ENCODE measurements around the gene DYNC2LI1. TPM values are rescaled to one million over a fixed set of nuclear protein-coding genes. Genes with fewer than 3 reads are reported as not detected.
A peak's percentile ranks its signal among the peaks of the same experiment; 100 is the strongest.
"Not testable (repeated sequence)": the region's sequence is repeated elsewhere in the genome, so short reads cannot be mapped to it uniquely, and the experiment has no call there.

DYNC2LI1 gene
- total RNA-seq: 34.6 TPM

DNA sequence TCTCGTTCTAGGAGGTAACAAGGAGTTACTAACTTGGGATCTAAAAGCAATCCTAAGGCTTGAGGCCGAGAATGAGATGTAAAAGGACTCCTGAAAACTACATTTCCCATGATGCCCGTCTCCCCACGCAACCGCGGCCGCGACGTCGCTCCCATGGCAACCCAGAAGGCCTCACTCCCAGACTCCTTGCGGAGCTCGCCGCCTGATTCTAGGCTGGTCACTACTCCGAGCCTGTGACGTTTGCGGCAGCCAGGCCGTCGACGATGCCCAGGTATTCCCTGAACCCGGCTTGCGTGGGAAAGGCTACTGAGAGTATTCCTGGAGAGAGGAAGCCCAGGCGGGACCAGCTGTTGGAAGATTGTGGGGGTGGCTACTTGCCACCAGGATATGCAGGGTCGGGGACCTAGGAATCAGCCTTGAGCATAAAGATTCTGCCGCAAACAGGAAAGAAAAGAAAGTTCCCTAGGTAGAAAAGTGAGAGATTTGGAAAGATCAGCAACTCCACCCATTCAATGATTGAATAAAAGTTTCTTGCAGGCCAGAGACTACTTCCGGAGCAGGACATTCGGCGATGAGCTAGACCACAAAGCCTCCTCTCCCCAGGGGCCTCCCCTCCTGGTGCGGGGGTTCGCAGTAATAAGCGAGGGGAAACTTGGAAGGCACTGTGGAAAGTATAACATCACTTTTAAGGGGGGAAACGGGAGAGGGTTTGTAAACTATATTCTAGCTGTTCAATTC is at the start of gene DYNC2LI1:
DYNC2LI1 (plus strand) TSS at position 164 of the 738 bp plus-strand sequence; CDS start at position 264, 100 bp downstream.
- DNase-seq (ENCODE audit: low spot score in 2 of 2) (peak; percentile 55 to 80), FAIRE-seq (no peak)

DNA sequence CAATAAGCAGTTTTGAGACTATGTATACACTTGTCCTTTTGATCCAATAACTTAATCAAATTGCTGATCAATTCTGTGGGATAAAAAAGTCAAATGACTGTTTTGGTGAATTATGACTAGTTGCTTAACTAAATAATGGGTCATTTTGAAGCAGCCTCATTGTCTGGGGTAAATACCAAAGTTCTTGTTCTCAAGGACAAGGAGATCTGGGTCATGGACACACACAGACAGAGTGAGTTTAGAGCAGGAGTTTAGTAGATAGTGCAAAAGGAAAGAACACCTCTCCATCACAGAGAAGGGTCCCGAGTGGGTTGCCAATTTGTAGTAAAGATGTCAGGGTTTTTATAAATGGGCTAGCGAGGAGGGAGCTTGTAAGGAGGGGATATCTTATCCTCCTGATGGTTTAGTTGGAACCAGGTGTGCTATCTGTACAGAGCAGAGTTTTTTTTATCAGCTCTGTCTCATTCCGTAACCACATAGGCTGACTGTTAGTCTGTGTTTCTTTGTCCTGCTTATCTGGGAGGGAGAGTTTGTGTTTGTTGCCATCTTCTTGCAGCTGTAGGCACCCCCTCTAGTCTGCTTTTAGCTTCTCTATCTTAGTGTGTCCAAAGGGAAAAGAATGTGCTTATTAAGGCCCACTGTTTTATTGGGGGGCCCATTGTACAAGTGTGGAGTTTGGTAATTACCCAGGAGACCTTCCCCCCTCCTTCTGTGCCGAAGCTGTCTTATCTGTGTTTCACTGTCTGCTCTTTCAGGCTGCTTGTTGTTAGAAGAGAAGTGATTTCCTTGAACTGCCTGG is 48.9 kb upstream of the DYNC2LI1 start:
- FAIRE-seq (no peak), DNase-seq (ENCODE audit: low spot score in 2 of 2) (no peak)

DNA sequence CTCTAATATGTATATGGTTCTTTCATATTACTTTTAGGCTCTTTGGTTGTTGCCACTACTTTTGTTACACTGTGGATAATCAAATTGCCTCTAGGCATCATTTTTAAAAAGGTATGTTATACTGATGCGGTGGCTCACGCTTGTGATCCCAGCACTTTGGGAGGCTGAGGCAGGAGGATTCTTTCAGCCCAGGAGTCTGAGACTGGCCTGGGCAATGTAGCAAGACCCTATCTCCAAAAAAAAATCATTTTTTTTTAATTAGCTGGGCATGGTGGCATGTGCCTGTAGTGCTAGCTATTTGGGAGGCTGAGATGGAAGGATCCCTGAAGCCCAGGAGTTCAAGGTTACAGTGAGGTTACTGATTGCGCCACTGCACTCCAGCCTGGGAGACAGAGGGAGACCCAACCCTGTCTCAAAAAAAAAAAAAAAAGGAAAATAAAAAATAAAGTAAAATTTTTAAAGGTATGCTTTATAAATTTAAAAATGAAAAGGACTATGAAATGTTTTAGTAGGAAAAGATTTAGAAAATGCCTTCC is 48.1 kb upstream of the DYNC2LI1 start:
- FAIRE-seq (no peak), DNase-seq (ENCODE audit: low spot score in 2 of 2) (no peak)

DNA sequence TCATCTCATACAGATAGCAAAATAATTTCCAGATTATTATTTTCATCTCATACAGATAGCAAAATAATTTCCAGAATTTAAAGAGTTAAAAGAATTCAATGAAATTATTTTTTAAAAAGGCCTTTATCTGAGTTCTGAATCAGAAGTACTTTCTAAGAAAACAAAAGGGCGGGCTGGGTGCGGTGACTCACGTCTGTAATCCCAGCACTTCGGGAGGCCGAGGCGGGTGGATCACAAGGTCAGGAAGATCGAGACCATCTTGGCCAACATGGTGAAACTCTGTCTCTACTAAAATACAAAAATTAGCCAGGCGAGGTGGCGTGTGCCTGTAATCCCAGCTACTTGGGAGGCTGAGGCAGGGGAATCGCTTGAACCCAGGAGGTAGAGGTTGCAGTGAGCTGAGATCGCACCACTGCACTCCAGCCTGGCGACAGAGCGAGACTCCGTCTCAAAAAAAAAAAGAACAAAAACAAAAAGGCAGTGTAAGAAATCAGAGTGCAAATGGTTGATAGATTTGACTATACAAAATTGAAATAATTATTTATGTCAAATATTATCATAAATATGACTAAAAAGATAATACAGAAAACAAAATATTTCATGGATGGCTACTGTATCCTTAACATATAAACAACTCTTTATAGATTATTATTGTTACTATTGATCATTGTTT is 46.7 kb upstream of the DYNC2LI1 start:
- DNase-seq (ENCODE audit: low spot score in 2 of 2); FAIRE-seq: not testable (repeated sequence)

DNA sequence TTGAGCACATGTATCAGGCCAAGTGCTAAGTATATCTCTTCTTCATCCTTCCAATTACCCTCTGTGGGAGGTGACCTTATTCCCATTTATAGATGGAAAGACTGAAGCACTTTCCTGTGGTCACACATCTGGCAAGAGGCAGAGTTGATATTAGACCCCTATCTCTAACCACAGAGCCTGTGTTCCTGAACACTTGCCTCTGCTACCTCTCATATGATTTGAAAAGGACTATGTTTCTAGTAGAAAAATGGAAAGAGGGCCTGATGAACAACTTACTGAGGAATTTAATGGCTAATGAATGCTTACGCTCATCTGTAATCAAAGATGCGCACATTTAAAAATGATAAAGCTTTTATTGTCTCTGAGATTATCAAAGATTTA is 46.2 kb upstream of the DYNC2LI1 start:
- FAIRE-seq (no peak), DNase-seq (ENCODE audit: low spot score in 2 of 2) (no peak)

DNA sequence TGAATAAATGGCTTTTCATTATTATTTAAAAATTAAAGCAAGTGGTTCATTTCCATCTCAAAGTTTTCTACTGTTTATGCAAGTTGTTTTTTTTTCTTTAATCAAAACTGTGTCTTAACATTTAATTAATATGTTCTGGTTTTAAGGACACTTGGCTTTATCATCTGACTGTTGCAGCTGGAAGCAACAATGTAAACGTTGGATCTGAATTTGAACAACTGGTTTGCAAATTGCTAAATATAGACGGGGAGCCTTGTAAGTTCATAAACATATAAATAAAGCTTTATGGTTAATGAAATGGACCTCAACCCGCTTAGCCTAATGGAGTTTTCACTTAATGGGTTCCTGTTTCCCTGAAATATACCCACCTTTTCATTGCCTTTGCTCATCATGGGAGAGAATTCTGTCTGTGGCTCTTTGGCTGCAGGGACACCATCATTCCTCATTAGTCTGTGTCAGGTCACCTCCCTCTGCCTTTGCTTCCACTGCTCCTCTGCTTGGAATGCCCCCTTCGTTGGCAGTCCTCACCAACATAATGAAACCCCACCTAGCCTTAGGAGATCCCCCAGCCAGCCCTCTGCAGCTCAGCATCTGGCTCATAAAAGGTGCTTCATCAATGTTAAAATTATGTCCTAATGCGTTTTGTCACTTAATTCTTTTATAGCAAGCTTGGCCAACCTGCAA is 44.2 kb upstream of the DYNC2LI1 start:
- DNase-seq (ENCODE audit: low spot score in 2 of 2) (no peak), FAIRE-seq (no peak)

DNA sequence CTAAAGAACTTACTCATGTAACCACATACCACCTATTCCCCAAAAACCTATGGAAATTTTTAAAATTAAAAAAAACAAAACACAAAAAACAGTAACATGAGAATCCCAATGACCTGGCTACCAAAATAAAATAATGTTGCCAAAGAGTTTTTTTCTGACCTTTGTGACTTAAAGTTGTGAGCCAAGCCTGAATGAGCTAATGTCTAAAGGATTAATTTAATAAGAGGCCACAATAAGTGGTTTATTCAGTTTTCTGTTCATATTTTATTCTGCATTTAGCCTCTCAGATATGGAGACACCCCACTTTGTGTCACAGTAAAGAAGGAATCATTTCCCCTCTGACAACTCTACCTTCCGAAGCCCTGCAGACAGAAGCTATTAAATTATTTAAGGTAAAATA is 42.6 kb upstream of the DYNC2LI1 start:
- FAIRE-seq: no peak
- no peak for DNase-seq (ENCODE audit: low spot score in 2 of 2)

DNA sequence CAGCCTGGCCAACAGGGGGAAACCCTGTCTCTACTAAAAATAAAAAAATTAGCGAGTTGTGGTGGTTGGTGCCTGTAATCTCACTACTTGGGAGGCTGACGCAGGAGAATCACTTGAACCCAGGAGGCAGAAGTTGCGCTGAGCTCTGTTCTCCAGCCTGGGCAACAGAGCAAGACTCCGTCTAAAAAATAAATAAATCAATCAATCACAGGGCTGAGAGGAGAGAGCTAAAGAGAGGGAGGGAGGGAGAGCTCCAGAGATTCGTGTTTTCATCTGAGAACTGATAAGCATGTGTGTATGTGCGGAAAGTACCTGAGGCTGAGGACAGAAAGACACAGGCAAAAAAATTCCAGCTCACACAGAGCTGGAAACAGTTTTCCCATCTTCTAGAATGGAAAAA is 37.2 kb upstream of the DYNC2LI1 start:
- FAIRE-seq (no peak), DNase-seq (ENCODE audit: low spot score in 2 of 2) (no peak)

DNA sequence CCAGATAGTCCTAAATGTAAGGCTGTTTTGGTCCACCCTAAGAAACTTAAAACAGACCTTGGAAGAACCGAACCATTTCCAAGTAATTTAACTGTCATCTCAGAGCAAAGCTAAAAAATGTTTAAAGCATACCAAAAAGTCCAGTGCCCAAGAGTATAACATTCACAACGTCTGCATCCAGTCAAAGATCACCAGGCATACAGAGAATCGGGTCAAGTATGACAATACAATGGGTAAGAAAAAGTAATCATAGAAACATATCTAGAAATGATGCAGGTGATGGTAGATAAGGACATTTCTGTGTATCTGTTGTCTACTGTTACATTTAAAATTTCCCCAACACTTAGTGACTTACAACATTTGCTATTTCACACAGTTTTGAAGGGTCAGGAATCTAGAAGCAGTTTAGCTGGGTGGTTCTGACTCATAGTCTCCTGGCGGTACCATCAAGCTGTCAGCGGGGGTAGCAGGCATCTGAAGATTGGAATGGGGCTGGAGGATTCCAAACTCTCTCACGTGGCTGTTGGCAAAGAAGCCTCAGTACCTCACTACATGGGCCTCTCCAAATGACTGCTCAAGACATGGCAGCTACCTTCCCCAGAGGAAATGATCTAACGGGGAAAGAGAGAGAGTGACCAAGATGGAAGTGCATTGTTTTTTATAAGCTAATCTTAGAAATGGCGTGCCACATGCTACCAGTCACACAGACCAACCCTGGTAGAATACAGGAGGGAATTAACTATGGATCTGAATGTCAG is 36.6 kb upstream of the DYNC2LI1 start:
- no peak for DNase-seq (ENCODE audit: low spot score in 2 of 2)
- no peak for FAIRE-seq

DNA sequence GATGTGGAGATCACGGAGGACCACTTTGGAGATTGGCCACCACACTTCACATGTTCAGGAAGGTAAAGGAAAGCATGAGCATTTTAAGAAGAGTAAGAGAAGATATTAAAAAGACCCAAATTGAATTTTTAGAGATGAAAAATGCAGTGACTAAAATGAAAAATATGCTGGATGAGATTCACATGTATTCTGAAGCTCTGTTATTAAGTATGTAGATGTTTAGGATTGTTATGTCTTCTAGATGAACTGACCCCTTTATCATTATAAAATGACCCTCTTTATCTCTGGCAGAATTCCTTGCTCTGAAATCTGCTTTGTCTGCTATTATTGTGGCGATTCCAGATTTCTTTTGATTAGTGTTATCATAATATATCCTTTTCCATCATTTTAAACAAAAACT is 36.0 kb upstream of the DYNC2LI1 start:
- FAIRE-seq (no peak), DNase-seq (ENCODE audit: low spot score in 2 of 2) (no peak)

DNA sequence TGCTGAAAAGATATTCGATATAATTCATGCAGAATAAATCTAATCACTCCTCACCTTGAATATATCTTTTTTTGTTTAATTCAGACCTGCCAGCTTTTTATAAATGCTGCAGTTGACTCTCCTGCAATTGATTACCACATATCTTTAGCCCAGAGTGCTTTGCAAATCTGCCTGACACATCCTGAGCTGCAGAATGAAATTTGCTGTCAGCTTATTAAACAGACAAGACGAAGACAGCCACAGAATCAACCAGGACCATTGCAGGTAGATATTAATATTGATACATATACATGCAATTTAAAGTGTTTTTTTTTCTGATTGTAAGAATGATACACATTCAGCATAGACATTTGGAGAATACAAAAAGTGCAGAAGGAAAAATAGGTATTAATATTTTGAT is 35.6 kb upstream of the DYNC2LI1 start:
- no peak for FAIRE-seq
- DNase-seq (ENCODE audit: low spot score in 2 of 2): no peak

DNA sequence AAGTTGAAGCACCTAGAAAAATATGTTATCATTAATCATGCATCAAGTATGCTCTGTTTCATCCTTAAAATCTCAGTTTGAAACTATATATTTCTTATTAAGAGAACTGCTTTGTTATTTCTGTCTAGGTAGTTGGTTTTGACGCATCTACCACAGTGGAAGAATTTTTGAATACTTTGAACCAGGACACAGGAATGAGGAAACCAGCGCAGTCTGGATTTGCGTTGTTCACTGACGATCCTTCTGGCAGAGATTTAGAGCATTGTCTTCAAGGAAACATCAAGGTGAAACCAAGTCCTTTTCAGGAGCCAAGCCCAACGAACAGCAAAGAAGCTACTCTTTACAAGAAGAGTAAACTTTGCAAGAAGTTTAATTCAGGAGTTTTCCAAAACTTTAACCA is 30.1 kb upstream of the DYNC2LI1 start:
- DNase-seq (ENCODE audit: low spot score in 2 of 2) (no peak), FAIRE-seq (no peak)

DNA sequence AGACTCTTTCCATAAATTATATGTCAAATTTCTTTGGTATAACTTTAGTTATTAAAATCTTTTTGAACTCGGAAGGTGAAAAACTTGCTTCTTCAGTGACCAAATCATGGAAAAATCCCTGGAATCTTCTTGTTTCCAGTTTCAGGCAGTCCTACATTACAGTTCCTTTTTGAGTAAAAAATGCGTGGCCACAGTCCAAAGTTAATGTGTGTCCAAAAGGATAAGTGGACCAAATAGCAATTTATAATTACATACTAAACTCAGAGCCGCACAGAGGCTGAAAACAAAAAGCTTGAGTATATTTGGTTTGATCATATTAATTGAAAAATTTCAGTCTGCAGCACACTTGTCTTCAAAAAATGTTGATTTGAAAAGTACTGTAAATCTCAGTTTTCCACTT is 28.4 kb upstream of the DYNC2LI1 start:
- DNase-seq (ENCODE audit: low spot score in 2 of 2) (no peak), FAIRE-seq (no peak)

DNA sequence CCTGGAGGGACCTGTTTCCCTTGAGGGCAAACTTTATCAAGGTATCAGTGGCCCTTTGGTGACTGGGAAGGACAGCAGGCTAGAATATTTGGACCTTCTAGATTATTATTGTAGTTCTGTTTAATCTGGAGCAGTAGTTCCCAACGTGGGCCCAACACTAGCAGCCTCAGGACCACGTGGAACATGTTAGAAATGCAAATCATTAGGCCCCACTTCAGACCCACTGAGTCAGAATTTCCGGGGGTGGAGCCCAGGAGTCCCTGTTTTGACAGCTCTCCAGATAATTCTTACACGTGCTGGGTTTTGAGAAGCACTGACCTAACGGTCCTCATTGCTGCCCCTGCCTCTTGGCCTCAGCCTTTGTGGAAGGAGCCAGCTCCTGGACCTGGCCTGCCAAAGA is 25.5 kb upstream of the DYNC2LI1 start:
- DNase-seq (ENCODE audit: low spot score in 2 of 2) (no peak), FAIRE-seq (no peak)

DNA sequence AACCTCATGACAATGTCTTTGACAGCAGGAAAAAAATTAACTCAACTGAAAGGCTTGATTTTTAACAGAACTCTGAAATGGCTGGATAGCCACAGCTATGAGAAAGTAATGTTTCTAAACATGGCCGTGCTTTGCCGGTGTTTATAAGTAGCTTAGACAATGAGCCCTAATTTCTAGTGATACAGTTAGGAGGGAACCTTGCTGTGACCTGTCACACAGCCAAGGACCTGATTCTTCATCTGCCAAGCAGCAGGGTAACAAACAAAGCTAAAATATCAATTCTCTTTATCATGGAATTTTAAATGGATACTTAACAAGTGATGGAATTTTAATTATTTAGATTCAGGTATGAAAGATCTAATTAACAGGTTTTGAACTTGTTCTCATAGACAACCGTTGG is 24.3 kb upstream of the DYNC2LI1 start:
- no peak for FAIRE-seq

DNA sequence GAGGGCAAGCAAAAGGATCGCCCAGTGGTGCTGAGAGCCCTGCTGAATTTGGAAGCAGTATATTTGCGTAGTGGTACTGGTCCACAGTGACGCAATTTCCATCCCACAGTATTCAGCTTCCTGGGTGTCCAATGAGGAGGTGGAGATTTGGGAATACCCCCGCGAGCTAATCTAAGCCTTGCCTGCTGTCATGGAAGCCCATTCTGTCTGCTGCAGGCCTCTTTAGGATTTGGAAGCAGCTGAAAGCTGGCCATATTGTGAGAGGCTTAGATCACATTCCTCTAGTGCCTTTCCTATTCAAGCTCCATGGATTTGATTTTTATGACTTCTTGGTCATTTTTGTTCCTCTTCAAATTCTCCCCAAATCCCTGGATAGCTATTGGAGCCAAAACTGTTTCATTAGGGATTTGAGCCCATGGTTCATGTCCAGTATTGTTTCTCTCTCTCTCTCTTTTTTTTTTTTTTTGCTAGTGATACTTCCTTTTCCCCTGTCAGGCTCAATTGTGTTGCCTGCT is 22.3 kb upstream of the DYNC2LI1 start:
- FAIRE-seq (no peak), DNase-seq (ENCODE audit: low spot score in 2 of 2) (no peak)

More for the DNA sequence above, 24.3 kb upstream of the DYNC2LI1 start:
- DNase-seq (ENCODE audit: low spot score in 2 of 2): no peak

DNA sequence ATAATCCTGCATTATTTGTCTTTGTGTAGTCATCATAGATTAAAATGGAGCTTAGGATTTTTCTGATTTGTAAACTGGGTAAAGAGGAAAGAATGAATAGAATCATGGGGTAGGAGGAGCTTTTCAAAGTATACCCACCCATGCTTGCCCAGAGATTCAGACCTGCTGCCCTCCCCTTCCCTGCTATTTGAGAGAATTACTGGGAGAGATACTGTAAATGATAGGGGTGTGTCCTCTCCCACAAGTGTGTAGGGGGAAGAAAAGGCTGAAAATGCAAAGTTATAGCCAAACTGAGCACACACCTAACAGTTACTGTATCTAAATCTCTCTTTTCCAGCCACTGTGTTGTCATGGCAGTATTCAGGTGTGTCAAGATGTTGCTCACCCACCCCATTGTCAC is 21.5 kb upstream of the DYNC2LI1 start:
- DNase-seq (ENCODE audit: low spot score in 2 of 2) (no peak), FAIRE-seq (no peak)

DNA sequence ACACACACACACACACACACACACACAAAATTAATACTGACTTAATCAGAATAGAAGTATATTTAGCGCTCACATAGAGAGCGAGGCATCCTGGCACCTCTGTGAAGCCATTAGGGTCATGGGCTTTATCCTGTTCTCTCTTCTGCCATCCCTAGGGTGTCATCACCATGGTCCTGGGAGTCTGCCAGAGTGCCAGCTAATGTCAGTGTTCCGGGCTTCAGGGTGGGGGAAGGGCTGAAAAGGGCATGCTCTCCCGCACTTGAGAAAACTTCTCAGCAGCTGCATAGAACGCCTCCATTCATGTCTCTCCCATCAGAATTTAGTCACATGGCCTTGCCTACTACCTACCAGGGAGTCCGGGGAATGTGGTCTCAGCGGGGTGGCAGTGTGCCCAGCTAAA is 19.7 kb upstream of the DYNC2LI1 start:
- DNase-seq (ENCODE audit: low spot score in 2 of 2): no peak

DNA sequence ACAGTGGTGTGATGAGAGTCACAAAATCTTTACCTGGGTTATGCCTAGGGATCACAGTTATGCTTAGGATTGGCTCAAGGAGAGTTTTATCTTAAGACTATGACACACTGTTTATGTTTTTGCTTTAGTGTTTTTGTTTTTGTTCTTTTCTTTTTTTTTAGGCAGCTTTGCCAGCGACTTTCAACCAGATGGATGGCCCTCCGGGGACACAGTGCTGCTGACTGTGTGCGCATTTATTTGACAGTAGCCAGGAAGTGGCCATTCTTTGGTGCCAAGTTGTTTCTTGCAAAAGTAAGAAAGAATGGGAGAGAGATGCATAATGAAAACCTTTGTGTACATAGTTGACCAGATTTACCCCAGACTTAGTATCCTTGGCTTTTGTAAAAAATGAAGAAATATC is 15.1 kb upstream of the DYNC2LI1 start:
- FAIRE-seq (no peak), DNase-seq (ENCODE audit: low spot score in 2 of 2) (no peak)

More for the DNA sequence above, 19.7 kb upstream of the DYNC2LI1 start:
- no peak for FAIRE-seq

DNA sequence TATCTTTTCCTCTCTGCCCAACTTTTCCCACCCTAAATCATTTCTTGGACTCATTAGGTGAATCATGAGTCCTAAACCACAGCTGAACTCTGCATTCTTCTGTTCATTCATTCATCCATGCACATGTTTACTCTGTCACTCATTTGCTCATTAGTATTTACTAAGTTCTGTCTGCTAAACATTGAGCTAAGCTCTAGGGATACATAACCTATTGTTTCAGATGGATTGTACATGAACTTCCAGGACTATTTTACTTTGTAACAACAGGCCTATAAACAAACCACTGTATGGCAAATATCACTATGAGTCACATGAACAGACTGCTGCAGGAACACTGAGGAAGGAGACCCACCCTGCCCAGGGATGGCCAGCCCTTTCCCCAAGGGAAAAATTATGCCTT is 14.6 kb upstream of the DYNC2LI1 start:
- FAIRE-seq (no peak), DNase-seq (ENCODE audit: low spot score in 2 of 2) (no peak)

All from frontal cortex (tissue), 4 donors.